ENCODE data around the gene CDKN1C. TPM values are rescaled to one million over a fixed set of nuclear protein-coding genes. Genes with fewer than 3 reads are reported as not detected.

The CDKN1C gene
- total RNA-seq, 2 donors from 2014 or later = 10.9 to 18.2 TPM

- Histone ChIP-seq H3K9ac (ENCODE audit: low read depth in 2 of 2, low read length in 2 of 2) (no peak overlapping the region), H3K36me3 (no peaks in the 10 kb centered on the region), H3K4me3 (no peak overlapping the region), H3K4me1 (no peaks in the 10 kb centered on the region), H3K27me3 (peaks cover 8% of the 10 kb centered on the region), H3K27ac (no peak overlapping the region), H3K9me3 (no peaks in the 10 kb centered on the region)
- TF ChIP-seq CTCF (IDR thresholded peaks at IDR 0.05) = no peak
- no peak for DNase-seq
- intact Hi-C loops (cut with DNase I) = loop anchor here (10.0 kb wide), 1 partner anchor 176 kb away; no protein-coding TSS in a partner anchor
These were observed 4.9 kb downstream of the CDKN1C start for GRCh38 chr11:2880646-2881045.

- no peaks in the 10 kb centered on the region for H3K36me3 ChIP-seq
- DNase-seq = no peak
- no peak overlapping the region for H3K27ac ChIP-seq
- intact Hi-C loops (cut with DNase I) = no loop called here
- no peaks in the 10 kb centered on the region for H3K9me3 ChIP-seq
- peaks cover 3% of the 10 kb centered on the region for H3K27me3 ChIP-seq
- no peak overlapping the region for H3K4me3 ChIP-seq
- TF ChIP-seq CTCF (IDR thresholded peaks at IDR 0.05) = no peak
- H3K9ac ChIP-seq (ENCODE audit: low read depth in 2 of 2, low read length in 2 of 2) = no peak overlapping the region
- H3K4me1 ChIP-seq = no peaks in the 10 kb centered on the region
These were observed 6.8 kb downstream of the CDKN1C start for GRCh38 chr11:2878782-2879181.

GRCh38 chr11:2877474-2877873 lies 8.1 kb downstream of the CDKN1C start:
- H3K4me3 ChIP-seq = no peak overlapping the region
- no peak for DNase-seq
- intact Hi-C loops (cut with DNase I) = no loop called here
- H3K36me3 ChIP-seq = no peaks in the 10 kb centered on the region
- no peaks in the 10 kb centered on the region for H3K4me1 ChIP-seq
- TF ChIP-seq CTCF (IDR thresholded peaks at IDR 0.05) = no peak
- no peaks in the 10 kb centered on the region for H3K9me3 ChIP-seq
- no peaks in the 10 kb centered on the region for H3K27me3 ChIP-seq
- H3K9ac ChIP-seq (ENCODE audit: low read depth in 2 of 2, low read length in 2 of 2) = no peak overlapping the region
- H3K27ac ChIP-seq = no peak overlapping the region

- TF ChIP-seq CTCF (IDR thresholded peaks at IDR 0.05) = no peak
- H3K4me3 ChIP-seq = no peak overlapping the region
- no peak overlapping the region for H3K9ac ChIP-seq (ENCODE audit: low read depth in 2 of 2, low read length in 2 of 2)
- no peaks in the 10 kb centered on the region for H3K36me3 ChIP-seq
- no peak overlapping the region for H3K27ac ChIP-seq
- no peaks in the 10 kb centered on the region for H3K9me3 ChIP-seq
- intact Hi-C loops (cut with DNase I) = no loop called here
- H3K4me1 ChIP-seq = no peaks in the 10 kb centered on the region
- no peak for DNase-seq
- peaks cover 13% of the 10 kb centered on the region for H3K27me3 ChIP-seq
These were observed 10.6 kb downstream of the CDKN1C start for GRCh38 chr11:2874963-2875362.

GRCh38 chr11:2870969-2871680 lies 14.4 kb downstream of the CDKN1C start:
- DNase-seq = no peak
- Histone ChIP-seq H3K27me3 (peaks cover 25% of the 10 kb centered on the region), H3K4me3 (no peak overlapping the region), H3K27ac (no peak overlapping the region), H3K9ac (ENCODE audit: low read depth in 2 of 2, low read length in 2 of 2) (no peak overlapping the region), H3K9me3 (no peaks in the 10 kb centered on the region), H3K36me3 (no peaks in the 10 kb centered on the region), H3K4me1 (no peaks in the 10 kb centered on the region)
- intact Hi-C loops (cut with DNase I) = no loop called here
- TF ChIP-seq CTCF (IDR thresholded peaks at IDR 0.05) = no peak
